Fibroblast of pulmonary artery (primary cell): Measurements from ENCODE around the gene CNTN4.

Experiments
- DNase-seq: peaks from one replicate; pipeline ENCODE4 v3.0.0-alpha.2; 2010; ENCODE audit warnings: low read depth
- H3K4me3 ChIP-seq: replicated peaks from 2 replicates; pipeline ENCODE4 v1.5.1; 2011; ENCODE audit warnings: low read depth, mild to moderate bottlenecking, control low read depth, low read length, moderate library complexity
- TF ChIP-seq, protein P1 (sequence below): IDR thresholded peaks from 2 replicates; pipeline ENCODE4 v1.5.1; 2011; ENCODE audit warnings: mild to moderate bottlenecking, control low read depth, low read length, inconsistent platforms; ENCODE audit errors: missing control alignments

The CNTN4 gene

GRCh38 chr3:2879023-2879422 is 780.4 kb downstream of the CNTN4 start:
- TF ChIP-seq, protein P1, sequence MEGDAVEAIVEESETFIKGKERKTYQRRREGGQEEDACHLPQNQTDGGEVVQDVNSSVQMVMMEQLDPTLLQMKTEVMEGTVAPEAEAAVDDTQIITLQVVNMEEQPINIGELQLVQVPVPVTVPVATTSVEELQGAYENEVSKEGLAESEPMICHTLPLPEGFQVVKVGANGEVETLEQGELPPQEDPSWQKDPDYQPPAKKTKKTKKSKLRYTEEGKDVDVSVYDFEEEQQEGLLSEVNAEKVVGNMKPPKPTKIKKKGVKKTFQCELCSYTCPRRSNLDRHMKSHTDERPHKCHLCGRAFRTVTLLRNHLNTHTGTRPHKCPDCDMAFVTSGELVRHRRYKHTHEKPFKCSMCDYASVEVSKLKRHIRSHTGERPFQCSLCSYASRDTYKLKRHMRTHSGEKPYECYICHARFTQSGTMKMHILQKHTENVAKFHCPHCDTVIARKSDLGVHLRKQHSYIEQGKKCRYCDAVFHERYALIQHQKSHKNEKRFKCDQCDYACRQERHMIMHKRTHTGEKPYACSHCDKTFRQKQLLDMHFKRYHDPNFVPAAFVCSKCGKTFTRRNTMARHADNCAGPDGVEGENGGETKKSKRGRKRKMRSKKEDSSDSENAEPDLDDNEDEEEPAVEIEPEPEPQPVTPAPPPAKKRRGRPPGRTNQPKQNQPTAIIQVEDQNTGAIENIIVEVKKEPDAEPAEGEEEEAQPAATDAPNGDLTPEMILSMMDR, result no peak
- H3K4me3 ChIP-seq, result no peak overlapping the region
- no peak for DNase-seq

GRCh38 chr3:2879587-2879986 is 780.9 kb downstream of the CNTN4 start:
- TF ChIP-seq, protein P1, result no peak
- DNase-seq, result no peak
- H3K4me3 ChIP-seq, result no peak overlapping the region

DNA sequence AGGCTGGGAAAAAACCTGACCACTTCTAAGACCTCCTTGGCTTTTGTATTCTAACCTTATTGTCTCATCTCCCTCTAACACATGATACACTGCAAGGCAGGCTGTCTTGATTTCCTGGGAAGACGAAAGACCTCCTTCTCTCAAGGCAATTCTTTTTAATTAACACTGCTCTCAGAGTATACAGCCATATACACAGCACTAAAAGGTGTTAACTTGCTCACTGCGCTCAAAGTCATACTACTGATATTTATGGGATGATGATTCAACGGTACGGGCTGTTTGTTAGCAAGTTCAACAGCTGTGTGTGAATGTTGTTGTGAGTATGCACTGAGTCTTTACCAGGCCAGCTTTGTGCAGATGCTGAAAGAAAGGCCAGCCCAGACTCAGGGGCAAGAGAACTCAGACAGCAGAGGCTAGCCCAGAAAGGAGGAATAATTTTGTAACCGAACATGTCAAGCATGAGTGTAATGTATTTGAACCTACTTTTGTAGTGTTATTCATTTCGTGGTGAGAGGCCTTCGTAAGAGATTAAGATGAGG is 781.6 kb downstream of the CNTN4 start:
- DNase-seq, result no peak
- no peak overlapping the region for H3K4me3 ChIP-seq
- TF ChIP-seq, protein P1, result no peak

DNA sequence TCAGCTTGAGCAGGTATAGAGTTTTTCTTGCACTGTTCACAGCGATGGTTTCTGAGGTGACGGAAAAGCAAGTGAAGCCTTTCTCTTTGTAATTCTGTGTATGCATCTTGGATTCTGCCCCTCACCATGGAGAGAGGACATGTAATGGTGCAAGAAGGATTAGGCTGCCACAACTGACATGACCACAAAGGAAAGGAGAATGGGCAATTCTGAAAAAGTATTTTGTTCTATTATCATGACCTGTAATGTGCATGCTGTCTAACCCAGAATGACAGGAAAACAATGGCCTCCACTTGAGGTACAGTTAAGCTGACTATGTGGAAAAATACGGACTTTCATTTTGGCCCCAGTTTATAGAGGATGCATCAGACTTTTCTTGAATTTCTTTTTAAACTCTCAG is 784.6 kb downstream of the CNTN4 start:
- TF ChIP-seq, protein P1, result no peak
- DNase-seq, result no peak

DNA sequence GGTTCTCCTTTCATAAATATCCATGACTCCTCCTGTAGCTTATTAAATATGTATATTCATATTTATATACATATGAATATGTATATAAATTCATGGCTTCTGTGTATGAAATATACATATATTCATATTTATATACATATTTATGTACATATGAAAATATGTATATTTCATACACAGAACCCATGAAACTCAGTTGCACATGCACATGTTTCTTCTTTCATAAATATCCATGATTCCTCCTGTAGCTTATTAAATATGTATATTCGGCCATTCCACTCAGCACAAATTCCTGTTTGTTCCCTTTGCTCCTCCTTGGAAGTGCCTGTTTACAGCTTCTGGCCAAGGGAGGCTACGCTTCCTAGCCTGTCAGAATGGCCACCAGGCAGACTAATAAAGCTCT is 789.9 kb downstream of the CNTN4 start:
- TF ChIP-seq, protein P1, result no peak
- H3K4me3 ChIP-seq, result no peak overlapping the region
- no peak for DNase-seq

More for the DNA sequence above, 784.6 kb downstream of the CNTN4 start:
- H3K4me3 ChIP-seq, result no peak overlapping the region

- no peak overlapping the region for H3K4me3 ChIP-seq
- TF ChIP-seq, protein P1, result no peak
- no peak for DNase-seq
Measured at GRCh38 chr3:2889736-2890135, 791.1 kb downstream of the CNTN4 start.

- no peak overlapping the region for H3K4me3 ChIP-seq
- TF ChIP-seq, protein P1, result no peak
- no peak for DNase-seq
Measured at GRCh38 chr3:2896308-2896939, 797.8 kb downstream of the CNTN4 start.
